Loucy (cell line): Measurements from ENCODE around the gene SPEG.

Source experiments
- H2AFZ ChIP-seq: fragments of 200-600 bp; sonication (generic); 2 replicates; pipeline ENCODE4 v1.6.0; 2016; ENCODE audit warnings: antibody characterized with exemption, mild to moderate bottlenecking, low read length, moderate library complexity
- H3F3A ChIP-seq: fragments of 200-600 bp; 2 replicates; pipeline ENCODE4 v1.6.0; 2016; ENCODE audit warnings: antibody characterized with exemption, low read depth, mild to moderate bottlenecking
- H3K27me3 ChIP-seq: fragments of 200-600 bp; sonication (generic); 2 replicates; pipeline ENCODE4 v1.6.1; 2014; ENCODE audit warnings: low read length, mild to moderate bottlenecking; ENCODE audit not compliant: insufficient read depth, poor library complexity, severe bottlenecking
- H3K36me3 ChIP-seq: fragments of 200-600 bp; sonication (generic); 2 replicates; pipeline ENCODE4 v1.6.1; 2016; ENCODE audit warnings: low read length; ENCODE audit not compliant: insufficient read depth
- H3K4me1 ChIP-seq: fragments of 200-600 bp; sonication (generic); 2 replicates; pipeline ENCODE4 v1.5.1; 2014; ENCODE audit warnings: low read length, mild to moderate bottlenecking; ENCODE audit not compliant: insufficient read depth, poor library complexity, severe bottlenecking
- H3K4me2 ChIP-seq: fragments of 200-600 bp; sonication (generic); 2 replicates; pipeline ENCODE4 v1.6.0; 2014; ENCODE audit warnings: antibody characterized with exemption, low read length, low read depth, mild to moderate bottlenecking; ENCODE audit not compliant: poor library complexity, severe bottlenecking
- H3K4me3 ChIP-seq: fragments of 200-600 bp; sonication (generic); 2 replicates; pipeline ENCODE4 v1.5.1; 2014; ENCODE audit warnings: low read length, mild to moderate bottlenecking, mixed read lengths; ENCODE audit not compliant: poor library complexity, severe bottlenecking
- H3K79me2 ChIP-seq: fragments of 200-600 bp; sonication (generic); 2 replicates; pipeline ENCODE4 v1.6.1; 2014; ENCODE audit warnings: low read length; ENCODE audit not compliant: insufficient read depth
- H3K9ac ChIP-seq: fragments of 200-600 bp; sonication (generic); 2 replicates; pipeline ENCODE4 v1.6.0; 2014; ENCODE audit warnings: mild to moderate bottlenecking, low read depth, low read length, moderate library complexity; ENCODE audit not compliant: poor library complexity, severe bottlenecking
- H3K9me2 ChIP-seq: fragments of 200-600 bp; sonication (generic); replicated peaks from 2 replicates; pipeline ENCODE4 v1.6.1; 2016; ENCODE audit warnings: low read depth, low read length, mixed read lengths
- H3K9me3 ChIP-seq: fragments of 200-600 bp; sonication (generic); 2 replicates; pipeline ENCODE4 v1.6.1; 2014; ENCODE audit warnings: mild to moderate bottlenecking, antibody characterized with exemption, low read length, low read depth; ENCODE audit not compliant: insufficient read depth
- H4K20me1 ChIP-seq: fragments of 200-600 bp; sonication (generic); 2 replicates; pipeline ENCODE4 v1.6.0; 2014; ENCODE audit warnings: antibody characterized with exemption, low read length, mild to moderate bottlenecking; ENCODE audit not compliant: insufficient read depth, poor library complexity, severe bottlenecking
- EZH2phosphoT487 ChIP-seq: fragments of 200-600 bp; IDR thresholded peaks from 2 replicates; pipeline ENCODE4 v1.6.1; 2018; ENCODE audit warnings: antibody characterized with exemption, mild to moderate bottlenecking, moderate library complexity, borderline replicate concordance
- TF ChIP-seq, protein P1 (sequence below): fragments of 200-600 bp; sonication (generic); conservative IDR thresholded peaks from 2 replicates; pipeline ENCODE4 v1.5.1; 2014; ENCODE audit warnings: mild to moderate bottlenecking, antibody characterized with exemption, low read length

The SPEG gene

DNA sequence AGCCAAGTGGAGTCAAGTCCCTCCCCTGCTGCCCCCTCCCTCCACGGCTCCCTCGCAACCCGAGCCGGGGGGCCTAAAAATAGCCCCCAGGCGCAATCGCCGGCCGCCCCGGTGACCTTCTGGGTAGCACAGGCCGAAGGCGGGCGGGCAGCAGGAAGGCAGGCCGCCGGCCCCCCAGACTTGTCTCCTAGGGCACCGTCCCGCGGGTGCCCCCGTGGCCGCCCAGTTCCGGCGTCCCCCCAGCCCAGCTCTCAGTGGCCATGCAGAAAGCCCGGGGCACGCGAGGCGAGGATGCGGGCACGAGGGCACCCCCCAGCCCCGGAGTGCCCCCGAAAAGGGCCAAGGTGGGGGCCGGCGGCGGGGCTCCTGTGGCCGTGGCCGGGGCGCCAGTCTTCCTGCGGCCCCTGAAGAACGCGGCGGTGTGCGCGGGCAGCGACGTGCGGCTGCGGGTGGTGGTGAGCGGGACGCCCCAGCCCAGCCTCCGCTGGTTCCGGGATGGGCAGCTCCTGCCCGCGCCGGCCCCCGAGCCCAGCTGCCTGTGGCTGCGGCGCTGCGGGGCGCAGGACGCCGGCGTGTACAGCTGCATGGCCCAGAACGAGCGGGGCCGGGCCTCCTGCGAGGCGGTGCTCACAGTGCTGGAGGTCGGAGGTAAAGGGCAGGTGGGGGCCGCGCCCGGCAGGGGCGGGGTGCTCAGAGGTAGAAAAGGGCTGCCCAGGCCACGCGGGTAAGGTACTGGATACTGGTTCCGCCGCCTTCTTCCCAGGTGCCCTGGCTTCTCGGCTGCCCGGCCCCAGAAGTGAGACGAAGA is at the start of gene SPEG:
Gene SPEG, plus strand, starts transcription at position 126 of the 808 bp plus-strand sequence. Its CDS starts 135 bp downstream, at position 261.
- Histone ChIP-seq H3K9ac (no peak within 1 kb of the TSS), H3K4me1 (no peaks in the 10 kb centered on the region), H3K79me2 (no peaks in the 10 kb centered on the region), H4K20me1 (no peaks in the 10 kb centered on the region), H3K27me3 (no peaks in the 10 kb centered on the region), H3K4me2 (no peak within 1 kb of the TSS), H3K36me3 (no peaks in the 10 kb centered on the region), H2AFZ (no peak within 1 kb of the TSS), H3K4me3 (no peak within 1 kb of the TSS), H3K9me3 (no peaks in the 10 kb centered on the region), H3F3A (no peaks in the 10 kb centered on the region), H3K9me2 (no peaks in the 10 kb centered on the region)
- TF ChIP-seq, protein P1, sequence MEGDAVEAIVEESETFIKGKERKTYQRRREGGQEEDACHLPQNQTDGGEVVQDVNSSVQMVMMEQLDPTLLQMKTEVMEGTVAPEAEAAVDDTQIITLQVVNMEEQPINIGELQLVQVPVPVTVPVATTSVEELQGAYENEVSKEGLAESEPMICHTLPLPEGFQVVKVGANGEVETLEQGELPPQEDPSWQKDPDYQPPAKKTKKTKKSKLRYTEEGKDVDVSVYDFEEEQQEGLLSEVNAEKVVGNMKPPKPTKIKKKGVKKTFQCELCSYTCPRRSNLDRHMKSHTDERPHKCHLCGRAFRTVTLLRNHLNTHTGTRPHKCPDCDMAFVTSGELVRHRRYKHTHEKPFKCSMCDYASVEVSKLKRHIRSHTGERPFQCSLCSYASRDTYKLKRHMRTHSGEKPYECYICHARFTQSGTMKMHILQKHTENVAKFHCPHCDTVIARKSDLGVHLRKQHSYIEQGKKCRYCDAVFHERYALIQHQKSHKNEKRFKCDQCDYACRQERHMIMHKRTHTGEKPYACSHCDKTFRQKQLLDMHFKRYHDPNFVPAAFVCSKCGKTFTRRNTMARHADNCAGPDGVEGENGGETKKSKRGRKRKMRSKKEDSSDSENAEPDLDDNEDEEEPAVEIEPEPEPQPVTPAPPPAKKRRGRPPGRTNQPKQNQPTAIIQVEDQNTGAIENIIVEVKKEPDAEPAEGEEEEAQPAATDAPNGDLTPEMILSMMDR = no peak
- no peak for TF ChIP-seq EZH2phosphoT487

DNA sequence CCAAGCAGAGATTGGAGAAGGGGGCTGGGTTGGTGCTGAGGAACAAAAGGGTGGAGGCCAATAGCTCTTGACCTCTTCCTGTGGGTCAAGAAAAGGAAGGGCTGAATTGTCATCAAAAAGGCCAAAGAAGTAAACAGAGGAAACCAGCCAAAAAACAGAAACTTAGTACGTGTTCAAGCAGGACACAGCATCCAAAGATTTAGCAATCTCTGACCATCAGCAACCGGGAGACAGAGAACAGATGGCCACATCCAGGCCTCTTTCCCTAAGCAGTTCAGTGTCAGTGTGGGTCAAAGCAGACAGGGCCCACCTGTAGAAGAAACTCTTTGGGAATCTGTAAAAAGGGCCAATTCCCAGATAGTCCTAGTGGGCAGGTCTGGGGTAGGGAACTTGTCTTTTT is 49.8 kb upstream of the SPEG start:
- Histone ChIP-seq H3K36me3 (peaks cover 16% of the 10 kb centered on the region; the same call in 1 of the 2 replicates), H3K79me2 (peaks cover 23% of the 10 kb centered on the region), H4K20me1 (peaks cover 10% of the 10 kb centered on the region), H3K4me1 (peaks cover 18% of the 10 kb centered on the region), H3K4me2 (no peak overlapping the region), H3K27me3 (no peaks in the 10 kb centered on the region), H3K4me3 (no peak overlapping the region), H3F3A (no peaks in the 10 kb centered on the region), H2AFZ (no peak overlapping the region), H3K9ac (no peak overlapping the region), H3K9me2 (no peaks in the 10 kb centered on the region), H3K9me3 (no peaks in the 10 kb centered on the region)
- TF ChIP-seq, protein P1 = no peak
- no peak for TF ChIP-seq EZH2phosphoT487

DNA sequence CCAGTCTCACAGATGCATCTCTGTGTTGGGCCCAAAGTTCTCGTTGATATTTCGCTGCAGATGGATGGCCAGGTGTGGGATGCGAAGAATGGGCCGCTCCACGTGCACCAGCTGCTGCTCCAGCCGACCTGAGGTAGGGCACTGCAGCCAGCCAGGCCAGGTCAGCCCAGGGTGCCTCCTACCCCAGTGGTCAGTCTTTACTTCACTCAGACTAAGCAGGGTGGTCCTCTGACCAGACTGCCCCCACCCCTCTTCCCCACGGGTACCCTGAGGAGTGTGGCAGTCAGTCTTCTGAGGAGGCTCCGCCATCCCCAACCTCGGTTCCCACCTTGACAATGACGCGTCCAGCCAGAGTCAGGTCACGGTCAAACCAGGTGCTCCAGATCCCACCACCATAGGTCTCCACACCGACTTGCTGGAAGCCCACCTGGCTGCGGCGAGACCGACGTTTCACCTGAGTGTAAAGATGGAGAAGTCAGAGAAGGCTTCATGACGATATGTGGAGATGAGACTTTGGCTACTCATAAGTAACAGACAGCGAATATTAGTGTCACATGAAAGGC is 48.6 kb upstream of the SPEG start:
- H3K4me2 ChIP-seq = peak overlapping the region; percentile 99
- H3F3A ChIP-seq = no peaks in the 10 kb centered on the region
- no peaks in the 10 kb centered on the region for H3K27me3 ChIP-seq
- peaks cover 10% of the 10 kb centered on the region for H4K20me1 ChIP-seq
- H3K36me3 ChIP-seq = peaks cover 16% of the 10 kb centered on the region; the same call in 1 of the 2 replicates
- TF ChIP-seq, protein P1 = no peak
- TF ChIP-seq EZH2phosphoT487 = no peak
- H3K79me2 ChIP-seq = peaks cover 23% of the 10 kb centered on the region
- H3K4me1 ChIP-seq = peaks cover 18% of the 10 kb centered on the region
- no peaks in the 10 kb centered on the region for H3K9me3 ChIP-seq
- peak overlapping the region; percentile 89 for H3K9ac ChIP-seq
- H2AFZ ChIP-seq = no peak overlapping the region
- H3K9me2 ChIP-seq = no peaks in the 10 kb centered on the region
- H3K4me3 ChIP-seq = peak overlapping the region; percentile 100
